AG10803 (cell line): Measurements from ENCODE around the gene PDXK.

Experiments
- DNase-seq: peaks from one replicate; pipeline ENCODE4 v3.0.0; 2010; ENCODE audit warnings: low read depth
- H3K4me3 ChIP-seq: 2 replicates; pipeline ENCODE4 v1.5.1; 2011; ENCODE audit warnings: mild to moderate bottlenecking, low read length, control low read depth
- CTCF ChIP-seq: conservative IDR thresholded peaks from 2 replicates; pipeline ENCODE4 v1.5.1; 2011; ENCODE audit warnings: mild to moderate bottlenecking, low read length, control low read depth, inconsistent platforms

The PDXK gene

GRCh38 chr21:43727519-43728153 is 8.7 kb downstream of the PDXK start:
- TF ChIP-seq CTCF, result no peak
- peak; percentile 25 for DNase-seq
- H3K4me3 ChIP-seq, result peak overlapping the region; percentile 60; the same call in 1 of the 2 replicates

- DNase-seq, result no peak
- peak overlapping the region; percentile 60 for H3K4me3 ChIP-seq
- no peak for TF ChIP-seq CTCF
These were observed 9.2 kb downstream of the PDXK start for GRCh38 chr21:43728154-43728466.

GRCh38 chr21:43728467-43729390 is 9.8 kb downstream of the PDXK start:
- no peak for TF ChIP-seq CTCF
- peak; percentile 97 for DNase-seq
- peak overlapping the region; percentile 60 for H3K4me3 ChIP-seq

- no peak for DNase-seq
- TF ChIP-seq CTCF, result no peak
- H3K4me3 ChIP-seq, result no peak overlapping the region
These were observed 12.5 kb downstream of the PDXK start for GRCh38 chr21:43731476-43731875.

- H3K4me3 ChIP-seq, result peak overlapping the region; percentile 17; the same call in 1 of the 2 replicates
- no peak for TF ChIP-seq CTCF
- DNase-seq, result peak; percentile 83
These were observed 13.2 kb downstream of the PDXK start for GRCh38 chr21:43731891-43732711.

GRCh38 chr21:43733060-43733459 is 14.1 kb downstream of the PDXK start:
- DNase-seq, result no peak
- TF ChIP-seq CTCF, result no peak

More at GRCh38 chr21:43733060-43733459, 14.1 kb downstream of the PDXK start:
- H3K4me3 ChIP-seq, result no peak overlapping the region
